ENCODE data around the gene PTPRN. TPM values are rescaled to one million over a fixed set of nuclear protein-coding genes. Genes with fewer than 3 reads are reported as not detected.
"Not testable (repeated sequence)": the region's sequence is repeated elsewhere in the genome, so short reads cannot be mapped to it uniquely, and the experiment has no call there.

PTPRN gene
- total RNA-seq, 1 donor from 2014 or later = not detected

- DNase-seq (ENCODE audit: low spot score) = no peak
These were observed 38.2 kb downstream of the PTPRN start for GRCh38 chr2:219271021-219271420.

GRCh38 chr2:219270055-219270372, 39.2 kb downstream of the PTPRN start:
- DNase-seq (ENCODE audit: low spot score) = no peak

GRCh38 chr2:219269362-219270054, 39.7 kb downstream of the PTPRN start:
- no peak for DNase-seq (ENCODE audit: low spot score)

- no peak for DNase-seq (ENCODE audit: low spot score)
These were observed 40.9 kb downstream of the PTPRN start for GRCh38 chr2:219268294-219268693.

- no peak for DNase-seq (ENCODE audit: low spot score)
These were observed 42.3 kb downstream of the PTPRN start for GRCh38 chr2:219266886-219267285.

- no peak for DNase-seq (ENCODE audit: low spot score)
These were observed 43.0 kb downstream of the PTPRN start for GRCh38 chr2:219266232-219266631.

GRCh38 chr2:219261024-219261855, 48.0 kb downstream of the PTPRN start:
- DNase-seq (ENCODE audit: low spot score) = no peak

- not testable (repeated sequence) for DNase-seq (ENCODE audit: low spot score)
These were observed 50.3 kb downstream of the PTPRN start for GRCh38 chr2:219258942-219259341.

GRCh38 chr2:219254590-219255201, 54.5 kb downstream of the PTPRN start:
- DNase-seq (ENCODE audit: low spot score) = no peak

- peak; percentile 95 for DNase-seq (ENCODE audit: low spot score)
These were observed 55.2 kb downstream of the PTPRN start, which contains the start of gene TUBA4A for GRCh38 chr2:219253753-219254589. Gene TUBA4A, minus strand, starts transcription at chr2:219253918. Its CDS starts 60 bp downstream, at chr2:219253858.

- DNase-seq (ENCODE audit: low spot score) = no peak
These were observed 56.1 kb downstream of the PTPRN start, which contains the start of gene TUBA4B for GRCh38 chr2:219252900-219253752. Gene TUBA4B, plus strand, starts transcription at chr2:219253243. Its CDS starts 165 bp downstream, at chr2:219253408.

- DNase-seq (ENCODE audit: low spot score) = no peak
These were observed 56.7 kb downstream of the PTPRN start for GRCh38 chr2:219252570-219252899.

GRCh38 chr2:219252084-219252483, 57.1 kb downstream of the PTPRN start:
- no peak for DNase-seq (ENCODE audit: low spot score)

GRCh38 chr2:219251656-219252055, 57.5 kb downstream of the PTPRN start:
- no peak for DNase-seq (ENCODE audit: low spot score)

- DNase-seq (ENCODE audit: low spot score) = no peak
These were observed 59.0 kb downstream of the PTPRN start for GRCh38 chr2:219250049-219250781.

- no peak for DNase-seq (ENCODE audit: low spot score)
These were observed 59.8 kb downstream of the PTPRN start for GRCh38 chr2:219249203-219249980.

- DNase-seq (ENCODE audit: low spot score) = no peak
These were observed 60.4 kb downstream of the PTPRN start for GRCh38 chr2:219248845-219249202.

- no peak for DNase-seq (ENCODE audit: low spot score)
These were observed 61.2 kb downstream of the PTPRN start for GRCh38 chr2:219247678-219248642.

All from mesenteric fat pad (tissue), 1 donor.